GM18511 (cell line): Measurements from ENCODE around the gene RAET1E.
"Not testable (repeated sequence)": the region's sequence is repeated elsewhere in the genome, so short reads cannot be mapped to it uniquely, and the experiment has no call there.

Experiments
- ATAC-seq: cut with Tn5 transposase; IDR thresholded peaks from one replicate; pipeline ENCODE4 v1.9.1; 2021; ENCODE audit warnings: mild to moderate bottlenecking, moderate library complexity; ENCODE audit not compliant: unreplicated experiment

The RAET1E gene

DNA sequence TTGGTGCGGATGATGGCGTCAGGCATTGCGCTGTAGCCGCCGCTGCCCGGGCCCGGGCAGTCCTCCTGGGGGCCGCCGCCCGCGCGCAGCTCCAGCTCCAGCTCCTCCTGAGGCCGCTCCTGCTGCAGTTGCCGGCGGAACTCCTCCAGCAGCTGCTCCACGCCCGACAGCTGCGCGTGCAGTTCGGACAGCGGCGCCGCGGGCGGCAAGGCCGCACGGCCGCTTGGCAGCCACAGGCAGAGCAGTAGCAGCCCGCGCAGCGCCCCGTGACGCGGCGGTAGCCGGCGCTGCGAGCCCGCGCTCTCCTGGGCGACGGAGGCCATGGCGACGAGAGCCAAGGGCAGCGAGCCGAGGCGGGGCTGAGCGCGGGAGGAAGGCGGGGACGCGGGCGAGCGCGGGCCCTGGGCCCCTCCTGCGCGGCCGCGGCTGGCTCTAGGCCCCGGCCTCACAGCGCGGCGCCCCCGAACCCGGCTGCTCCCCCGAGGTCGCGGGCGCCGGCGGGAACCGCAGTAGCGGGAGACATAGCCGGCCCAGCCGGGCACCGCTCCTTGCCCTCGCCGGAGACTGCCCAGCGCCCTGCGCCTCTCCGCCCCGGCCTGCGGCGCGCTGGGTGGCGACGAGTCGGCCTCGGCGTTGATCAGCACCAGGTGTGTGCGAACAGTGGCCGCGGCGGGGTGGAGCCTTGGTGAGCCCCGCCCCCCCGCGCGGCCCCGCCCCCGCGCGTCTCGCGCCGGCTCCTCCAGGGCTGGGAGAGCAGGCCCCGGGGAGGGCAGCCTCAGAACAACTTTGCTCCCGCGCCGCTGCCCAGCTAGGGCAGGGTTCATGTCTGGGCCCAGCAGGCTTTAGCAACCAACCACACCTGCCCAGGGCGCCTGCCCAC lies 34.0 kb downstream of the RAET1E start, which contains the start of gene LRP11:
LRP11 (minus strand) TSS at position 662 of the 880 bp plus-strand sequence; CDS start at position 323, 339 bp downstream.
- ATAC-seq, result peak; percentile 88

DNA sequence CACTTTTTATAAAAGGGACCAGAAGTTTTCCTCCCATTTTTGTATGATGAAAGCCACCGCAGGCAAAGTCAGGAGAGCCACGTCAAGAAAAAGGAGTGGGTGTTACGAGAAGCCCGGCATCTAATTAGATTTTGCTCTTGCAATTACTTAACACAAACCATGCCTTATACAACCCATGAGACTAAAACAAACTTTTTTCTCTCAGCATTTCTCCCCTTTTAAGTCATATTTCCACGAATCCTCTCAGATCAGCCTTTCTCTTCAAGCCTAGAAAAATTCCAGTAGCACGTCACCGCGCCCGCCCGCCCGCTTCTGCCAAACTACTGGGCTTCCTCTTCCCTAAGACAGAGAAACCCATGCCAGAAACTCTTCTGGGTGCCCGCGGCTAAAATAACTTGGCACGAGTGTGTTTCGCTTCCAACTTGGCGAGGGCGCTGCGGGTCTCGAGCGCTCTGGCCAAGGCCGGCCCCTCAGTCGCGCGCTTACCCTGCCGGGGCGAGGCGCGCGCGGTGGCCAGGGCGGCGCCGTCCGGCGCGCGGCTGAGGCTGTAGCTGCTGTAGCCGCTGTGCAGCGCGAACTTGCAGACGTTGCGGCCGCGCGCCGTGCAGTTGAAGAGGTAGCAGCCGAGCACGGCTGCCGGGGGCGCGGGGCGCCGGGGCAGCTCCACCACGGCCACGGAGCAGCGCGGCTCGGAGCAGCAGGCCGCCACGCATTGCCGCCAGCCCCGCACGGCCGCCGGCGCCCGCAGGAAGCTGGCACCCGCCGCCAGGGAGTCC lies 34.8 kb downstream of the RAET1E start:
- ATAC-seq, result peak; percentile 25

DNA sequence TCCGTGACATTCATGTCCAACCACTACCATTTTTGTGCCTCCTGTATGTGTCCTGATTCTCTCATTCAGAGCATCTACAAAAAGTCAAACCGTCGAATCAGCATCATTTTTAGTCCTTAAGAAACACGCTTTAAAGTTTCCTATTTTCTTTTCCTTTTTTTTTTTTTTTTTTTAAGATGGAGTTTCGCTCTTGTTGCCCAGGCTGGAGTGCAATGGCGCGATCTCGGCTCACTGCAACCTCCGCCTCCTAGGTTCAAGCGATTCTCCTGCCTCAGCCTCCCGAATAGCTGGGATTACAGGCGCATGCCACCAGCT lies 35.5 kb downstream of the RAET1E start:
- ATAC-seq, result not testable (repeated sequence)

DNA sequence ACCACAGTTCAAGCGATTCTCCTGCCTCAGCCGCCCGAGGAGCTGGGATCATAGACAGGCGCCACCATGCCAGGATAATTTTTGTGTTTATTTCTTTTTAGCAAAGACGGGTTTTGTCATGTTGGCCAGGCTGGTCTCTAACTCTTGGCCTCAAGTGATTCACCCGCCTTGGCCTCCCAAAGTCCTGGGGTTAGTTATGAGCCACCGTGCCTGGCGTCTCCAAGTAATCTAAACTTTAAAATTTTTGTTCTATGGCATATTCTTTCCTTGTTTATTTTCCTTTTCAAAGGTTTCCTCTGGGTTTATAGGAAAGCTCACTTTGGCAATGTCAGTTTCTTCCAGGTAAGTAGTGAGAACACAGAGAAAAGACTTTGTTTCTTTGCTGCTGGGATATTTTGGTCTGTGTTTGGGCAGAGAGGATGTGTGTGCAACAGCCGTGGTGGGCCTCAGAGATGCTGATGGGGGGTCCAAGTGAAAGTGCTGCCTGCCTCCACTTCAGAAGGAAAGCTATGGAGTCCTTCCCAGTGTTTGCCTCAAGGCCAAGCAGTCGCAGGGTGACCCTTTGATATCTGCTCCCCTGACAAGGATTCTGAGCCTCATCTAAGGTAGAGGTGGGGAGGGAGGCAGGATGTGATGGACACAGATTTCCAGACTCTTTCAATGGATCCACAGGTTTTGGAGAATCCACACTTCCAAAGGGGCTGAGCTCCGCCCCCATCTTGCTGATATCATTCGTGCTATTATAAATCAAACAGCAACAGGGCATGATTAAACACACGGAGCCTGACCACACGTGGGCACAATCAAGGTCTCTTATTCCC lies 36.1 kb downstream of the RAET1E start:
- ATAC-seq, result no peak

DNA sequence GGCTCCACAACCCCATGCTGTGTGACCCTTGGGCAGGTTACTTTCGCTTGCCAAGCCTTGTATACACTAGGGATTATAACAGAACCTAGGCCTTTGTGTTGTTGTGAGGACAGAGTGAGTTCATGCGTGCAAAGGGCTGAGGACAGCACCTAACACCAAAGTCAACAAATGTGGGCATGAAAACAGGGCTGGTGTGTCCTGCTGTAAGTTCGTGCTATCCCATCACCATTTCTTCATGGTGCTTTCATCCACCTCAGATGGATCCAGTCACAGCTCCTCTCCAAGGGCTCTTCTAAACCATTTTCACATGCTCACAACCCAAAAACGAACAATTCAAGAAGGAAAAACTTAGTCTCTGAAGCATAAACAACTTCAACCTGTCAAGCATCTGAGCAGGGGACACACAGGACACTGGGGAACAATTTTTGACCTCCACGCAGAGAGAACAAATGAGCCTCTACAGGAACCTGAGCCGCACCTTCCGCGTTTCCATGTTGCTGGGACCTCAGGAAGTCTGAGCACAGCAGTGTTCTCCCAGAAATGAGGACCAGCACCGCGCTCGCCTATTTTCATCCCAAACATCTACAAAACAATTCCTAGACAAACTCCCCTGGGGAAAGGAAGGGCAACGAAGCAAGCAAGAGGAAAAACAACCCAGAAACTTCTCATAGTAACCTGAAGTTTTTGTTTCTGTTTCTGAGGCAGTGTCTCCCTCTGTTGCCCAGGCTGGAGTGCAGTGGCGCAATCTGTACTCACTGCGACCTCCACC lies 36.9 kb downstream of the RAET1E start:
- no peak for ATAC-seq

DNA sequence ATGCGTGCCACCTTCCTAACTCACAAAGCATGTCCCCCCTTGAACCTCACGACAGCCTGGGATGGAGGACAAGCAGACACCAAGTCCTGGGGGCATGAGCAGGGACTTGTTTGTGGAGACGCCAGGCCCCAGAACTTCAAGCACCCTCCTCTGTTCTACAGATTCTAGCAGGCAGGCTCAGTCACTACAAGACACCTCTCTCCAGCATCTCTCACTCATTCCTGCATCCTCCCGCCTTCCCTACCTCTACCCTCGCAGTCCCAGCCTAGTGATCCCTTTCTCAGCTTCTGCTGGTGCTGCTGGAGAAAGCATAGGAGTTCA lies 37.4 kb downstream of the RAET1E start:
- no peak for ATAC-seq

DNA sequence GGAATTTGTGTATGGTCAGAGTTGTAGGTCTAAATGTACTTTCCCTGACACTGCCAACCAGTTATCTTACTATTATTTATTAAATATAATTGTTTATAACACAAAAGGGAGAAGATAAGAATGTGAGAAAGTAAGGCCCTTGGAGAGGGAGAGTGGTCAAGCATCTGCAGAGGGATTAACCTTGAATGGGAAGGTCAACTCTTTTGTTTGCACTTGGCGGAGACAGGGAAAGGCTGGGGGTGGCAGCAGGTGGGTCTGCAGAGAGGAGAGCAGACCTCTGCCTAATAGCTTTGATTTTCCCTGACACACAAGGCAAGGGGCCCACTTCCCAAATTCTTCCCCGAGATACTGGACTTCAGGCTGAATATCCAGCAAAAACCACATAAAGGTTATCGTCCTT lies 38.0 kb downstream of the RAET1E start:
- ATAC-seq, result no peak

DNA sequence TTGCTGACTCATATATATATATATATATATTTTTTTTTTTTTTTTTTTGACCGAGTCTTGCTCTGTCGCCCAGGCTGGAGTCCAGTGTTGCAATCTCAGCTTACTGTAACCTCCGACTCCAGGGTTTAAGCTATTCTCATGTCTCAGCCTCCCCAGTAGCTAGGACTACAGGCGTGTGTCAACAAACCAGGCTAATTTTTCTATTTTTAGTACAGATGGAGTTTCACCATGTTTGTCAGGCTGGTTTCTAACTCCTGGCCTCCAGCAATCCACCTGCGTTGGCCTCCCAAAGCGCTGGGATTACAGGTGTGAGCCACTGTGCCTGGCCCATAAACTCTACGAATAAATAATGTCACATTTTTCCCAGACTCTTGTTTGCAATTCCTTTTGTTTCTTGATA lies 38.5 kb downstream of the RAET1E start:
- no peak for ATAC-seq

DNA sequence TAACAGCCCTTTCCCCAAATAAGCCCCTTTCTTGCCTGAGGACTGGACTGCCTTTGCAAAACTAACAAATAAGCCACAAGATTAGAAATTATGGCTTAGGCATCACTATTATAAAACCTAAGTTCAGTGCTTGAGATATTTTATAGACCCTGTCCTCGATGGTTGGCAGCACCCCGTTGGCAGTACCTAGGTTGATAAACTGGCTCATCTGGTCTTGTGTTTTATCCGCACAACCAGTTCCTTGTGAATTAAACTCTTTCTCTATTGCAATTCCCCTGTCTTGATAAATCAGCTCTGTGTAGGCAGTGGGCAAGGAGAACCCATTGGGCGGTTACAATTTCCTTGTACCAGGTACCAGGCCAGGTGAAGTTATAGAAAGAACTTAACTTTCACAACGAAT lies 40.4 kb downstream of the RAET1E start:
- no peak for ATAC-seq

DNA sequence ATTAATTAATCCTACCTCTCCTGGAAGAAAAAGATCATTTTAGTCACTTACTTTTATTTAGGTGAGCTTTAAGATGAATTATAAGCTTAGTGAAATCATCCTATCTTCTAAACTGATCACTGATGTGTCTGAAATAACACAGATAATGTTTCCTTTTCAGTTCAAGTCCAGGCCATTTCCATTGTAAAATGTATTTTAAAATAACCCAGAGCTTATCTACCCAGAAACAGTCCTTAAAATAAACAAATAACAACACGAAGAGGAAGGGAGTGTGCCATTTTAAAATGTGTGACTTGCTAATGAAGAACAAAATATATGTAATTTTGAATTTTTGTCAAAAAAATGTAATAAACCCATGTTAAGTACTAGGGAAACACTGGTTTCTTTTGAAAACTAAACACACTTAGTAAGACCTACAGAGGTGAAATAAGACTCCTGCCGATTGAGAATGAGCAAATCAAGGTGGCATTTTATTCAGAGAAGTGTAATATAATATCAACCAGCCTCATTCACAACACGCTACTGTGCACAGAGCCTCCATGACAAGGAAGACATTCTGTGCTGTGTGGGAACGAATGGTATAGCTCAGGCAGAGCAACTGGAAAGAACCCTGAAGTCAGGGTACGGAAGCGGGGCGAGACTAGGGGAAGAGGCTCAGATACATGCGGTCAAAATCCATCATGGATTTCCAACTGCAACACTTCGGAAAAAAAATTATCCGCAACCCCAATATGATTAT lies 41.5 kb downstream of the RAET1E start:
- no peak for ATAC-seq

DNA sequence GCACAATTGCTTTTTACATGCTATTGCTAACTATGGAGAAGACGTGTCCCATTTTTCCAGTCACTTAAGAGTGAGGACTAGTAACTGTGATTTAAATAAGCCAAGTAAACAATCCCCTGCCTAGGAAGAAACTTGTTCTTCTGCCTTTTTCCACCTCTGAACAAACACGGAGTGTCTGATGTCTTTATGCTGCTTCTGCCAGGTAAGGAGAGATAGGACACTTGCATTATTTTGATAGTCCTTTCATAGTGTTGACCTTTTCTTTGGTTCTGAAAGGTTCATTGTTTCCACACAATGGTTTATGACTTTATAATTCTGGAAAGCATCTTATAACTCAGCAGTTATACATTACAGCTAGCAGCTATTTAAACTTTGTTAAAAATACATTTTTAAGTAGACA lies 42.2 kb downstream of the RAET1E start:
- ATAC-seq, result no peak

DNA sequence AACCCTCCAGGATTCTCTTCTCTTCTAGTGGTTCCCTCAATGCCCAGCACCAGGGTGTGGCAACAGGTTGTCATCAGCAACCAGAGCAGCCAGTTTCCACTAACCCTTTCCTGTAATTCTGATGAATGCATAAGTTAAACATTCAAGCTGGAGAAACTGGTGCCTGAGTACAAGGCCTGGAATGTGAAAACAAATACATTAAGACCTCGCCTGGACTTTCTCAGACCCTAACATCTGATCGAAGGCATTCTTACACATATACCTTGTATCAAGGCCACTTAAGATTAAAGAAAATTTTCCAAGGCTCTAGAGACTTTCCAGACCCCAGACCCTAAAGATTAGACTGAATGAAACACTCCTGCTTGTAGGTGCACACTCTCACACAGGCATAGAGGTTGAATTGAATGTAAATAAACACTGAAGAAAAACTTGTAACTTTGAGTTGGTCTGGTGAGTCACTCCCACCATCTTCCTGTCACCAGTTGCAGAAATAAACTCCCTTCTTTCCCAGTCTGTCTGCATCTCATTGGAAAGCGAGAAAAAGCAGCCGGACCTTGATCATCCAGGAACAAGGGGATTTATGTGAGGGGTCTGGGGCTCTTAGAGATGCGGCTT lies 42.8 kb downstream of the RAET1E start:
- no peak for ATAC-seq

DNA sequence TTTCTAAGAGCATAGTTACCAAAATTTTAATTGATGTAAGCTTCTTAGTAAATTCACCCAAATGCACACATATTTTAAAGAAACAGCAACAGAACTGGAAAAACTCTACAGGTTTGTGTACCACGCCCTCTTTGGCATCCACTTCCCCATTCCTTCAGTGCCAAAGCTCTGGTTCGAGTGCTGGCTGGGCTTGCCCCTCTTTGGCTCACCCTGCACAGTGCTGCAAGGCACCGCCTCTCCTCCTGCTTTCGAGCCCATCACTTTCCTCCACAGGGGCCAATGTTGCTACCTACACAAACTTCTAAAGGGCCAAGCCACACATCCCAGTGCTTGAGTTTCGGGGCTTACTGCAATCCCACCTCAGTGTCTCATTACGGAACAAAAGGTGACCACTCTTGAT lies 43.4 kb downstream of the RAET1E start:
- no peak for ATAC-seq

DNA sequence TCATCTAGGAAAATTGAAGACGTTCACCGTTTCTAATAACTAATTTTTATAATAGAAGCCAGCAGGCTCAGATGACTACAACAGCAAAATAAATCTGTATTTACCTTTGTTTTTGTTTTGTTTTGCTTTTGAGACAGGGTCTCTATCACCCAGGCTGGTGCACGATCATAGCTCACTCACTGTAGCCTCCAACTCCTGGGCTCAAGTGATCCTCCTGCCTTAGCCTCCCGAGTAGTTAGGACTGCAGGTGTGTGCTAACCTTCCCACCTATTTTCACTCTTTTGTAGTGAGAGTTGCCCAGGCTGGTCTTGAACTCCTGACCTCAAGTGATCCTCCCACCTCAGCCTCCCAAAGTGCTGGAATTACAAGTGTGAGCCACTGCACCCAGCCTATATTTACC lies 43.9 kb downstream of the RAET1E start:
- not testable (repeated sequence) for ATAC-seq

DNA sequence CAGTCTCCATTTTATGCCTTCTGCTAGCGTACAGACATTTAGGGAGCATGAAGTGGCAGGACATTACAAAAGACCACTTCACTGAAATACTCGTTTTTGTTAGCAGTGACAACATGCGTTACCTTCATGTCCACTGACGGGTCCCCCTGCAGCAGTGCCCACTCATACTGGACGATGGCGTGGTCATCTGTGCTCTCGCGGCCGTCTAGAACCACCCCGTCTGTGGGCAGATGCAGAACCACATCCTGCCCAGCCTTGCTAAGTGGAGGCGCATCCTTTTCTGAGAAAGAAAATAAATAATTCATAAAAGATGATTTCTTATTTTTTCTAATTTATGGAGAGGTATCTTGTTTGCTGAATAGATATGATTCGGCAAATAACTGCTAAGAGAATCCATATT lies 45.0 kb downstream of the RAET1E start:
- ATAC-seq, result no peak

DNA sequence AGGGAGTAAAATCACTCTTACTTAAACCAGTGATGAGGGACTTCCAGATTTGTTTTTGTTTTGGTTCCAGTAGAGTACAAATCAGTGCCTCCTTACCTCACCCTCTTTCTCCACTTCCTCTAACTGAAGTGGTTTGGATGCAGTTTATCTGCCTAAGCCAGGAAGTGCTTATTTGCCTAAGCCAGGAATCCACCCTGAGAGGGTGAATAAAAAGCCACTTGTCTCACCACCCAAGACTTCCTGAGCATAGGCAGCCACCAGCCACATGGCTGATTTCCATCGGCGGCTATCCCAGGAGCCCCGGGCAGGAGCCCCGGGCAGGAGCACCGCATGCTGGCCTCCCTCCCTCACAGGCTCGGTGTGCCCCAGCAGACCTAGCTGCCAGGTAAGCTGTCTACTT lies 45.7 kb downstream of the RAET1E start:
- ATAC-seq, result no peak

DNA sequence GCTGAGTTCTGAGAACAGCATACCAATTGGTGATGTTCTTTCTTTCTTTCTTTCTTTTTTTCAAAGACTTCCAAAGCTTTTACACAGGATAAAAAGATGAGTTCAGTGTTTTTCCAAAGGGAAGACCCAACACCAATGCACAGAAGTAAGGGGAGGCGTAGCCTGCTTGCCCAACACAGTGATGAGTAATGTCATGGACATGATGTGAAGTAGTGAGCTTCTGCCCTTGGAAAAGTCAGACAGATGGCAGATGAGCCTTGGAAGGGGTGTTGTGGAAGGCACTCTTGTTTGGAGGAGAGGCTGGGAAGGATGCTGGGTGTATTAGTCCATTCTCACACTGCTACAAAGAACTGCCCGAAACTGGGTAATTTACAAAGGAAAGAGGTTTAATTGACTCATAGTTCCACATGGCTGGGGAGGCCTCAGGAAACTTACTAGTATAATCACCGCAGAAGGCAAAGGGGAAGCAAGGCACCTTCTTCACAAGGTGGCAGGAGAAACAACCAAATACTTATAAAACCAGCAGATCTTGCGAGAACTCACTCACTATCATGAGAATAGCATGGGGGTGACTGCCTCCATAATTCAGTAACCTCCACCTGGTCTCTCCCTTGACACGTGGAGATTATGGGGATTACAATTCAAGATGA lies 46.3 kb downstream of the RAET1E start:
- no peak for ATAC-seq

DNA sequence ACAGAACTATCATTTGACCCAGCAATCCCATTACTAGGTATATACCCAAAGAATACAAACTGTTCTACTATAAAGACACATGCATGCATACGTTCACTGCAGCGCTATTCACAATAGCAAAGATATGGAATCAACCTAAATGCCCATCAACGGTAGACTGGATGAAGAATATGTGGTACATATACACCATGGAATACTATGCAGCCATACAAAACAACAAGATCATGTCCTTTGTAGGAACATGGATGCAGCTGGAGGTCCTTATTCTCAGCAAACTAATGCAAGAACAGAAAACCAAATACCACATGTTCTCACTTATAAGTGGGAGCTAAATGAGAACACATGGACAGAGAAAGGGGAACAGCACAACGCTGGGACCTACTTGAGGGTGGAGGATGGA lies 49.6 kb downstream of the RAET1E start:
- ATAC-seq, result not testable (repeated sequence)
